Osteoblast (primary cell): ENCODE results near the gene PPP1R3E. TPM values are rescaled to one million over a fixed set of nuclear protein-coding genes. Genes with fewer than 3 reads are reported as not detected.
A peak's percentile ranks its signal among the peaks of the same experiment; 100 is the strongest.

Source experiments
- DNase-seq: peaks from one replicate; pipeline ENCODE4 v3.0.0; 2011; ENCODE audit warnings: low spot score, mixed read lengths; ENCODE audit not compliant: insufficient read length; ENCODE audit errors: missing footprints
- H2AFZ ChIP-seq: 2 replicates; pipeline ENCODE4 v1.6.0; 2011; ENCODE audit warnings: mild to moderate bottlenecking, low read length
- H3K27ac ChIP-seq: 2 replicates; pipeline ENCODE4 v1.5.1; 2011; ENCODE audit warnings: mild to moderate bottlenecking, low read depth, low read length, moderate library complexity
- H3K27me3 ChIP-seq: 2 replicates; pipeline ENCODE4 v1.6.0; 2012; ENCODE audit warnings: mild to moderate bottlenecking, control low read depth, inconsistent platforms, low read length, moderate library complexity; ENCODE audit not compliant: insufficient read depth
- H3K36me3 ChIP-seq: 2 replicates; pipeline ENCODE4 v1.5.1; 2011; ENCODE audit warnings: mild to moderate bottlenecking, low read length, control low read depth, moderate library complexity; ENCODE audit not compliant: insufficient read depth
- H3K4me1 ChIP-seq: 2 replicates; pipeline ENCODE4 v1.5.1; 2011; ENCODE audit warnings: mild to moderate bottlenecking, low read length, control low read depth, moderate library complexity; ENCODE audit not compliant: insufficient read depth
- H3K4me2 ChIP-seq: 2 replicates; pipeline ENCODE4 v1.6.0; 2011; ENCODE audit warnings: mild to moderate bottlenecking, low read length; ENCODE audit not compliant: insufficient read depth
- H3K4me3 ChIP-seq: fragments of 200-600 bp; sonication (generic); 3 replicates; pipeline ENCODE4 v1.5.1; 2012; ENCODE audit warnings: mild to moderate bottlenecking, low read length, inconsistent platforms; ENCODE audit not compliant: insufficient read depth
- H3K79me2 ChIP-seq: 2 replicates; pipeline ENCODE4 v1.6.0; 2012; ENCODE audit warnings: mild to moderate bottlenecking, low read length, control low read depth, inconsistent platforms; ENCODE audit not compliant: insufficient read depth
- H3K9me3 ChIP-seq: 2 replicates; pipeline ENCODE4 v1.5.1; 2011; ENCODE audit warnings: low read depth, low read length, control low read depth
- H4K20me1 ChIP-seq: 2 replicates; pipeline ENCODE4 v1.6.0; 2012; ENCODE audit warnings: mild to moderate bottlenecking, low read length, control low read depth; ENCODE audit not compliant: insufficient read depth
- total RNA-seq: library from RNA; depleted of rRNA; stranded (reverse); fragments of >200 nt; gene quantifications from 2 replicates; pipeline ENCODE4 v1.2.3, GENCODE V29; 2012
- TF ChIP-seq, protein P1 (sequence below): IDR thresholded peaks from 2 replicates; pipeline ENCODE4 v1.5.1; 2011; ENCODE audit warnings: mild to moderate bottlenecking, low read depth, low read length, moderate library complexity; ENCODE audit errors: extremely low read depth

The PPP1R3E gene
- total RNA-seq, 1 donor: 7.6 TPM

DNA sequence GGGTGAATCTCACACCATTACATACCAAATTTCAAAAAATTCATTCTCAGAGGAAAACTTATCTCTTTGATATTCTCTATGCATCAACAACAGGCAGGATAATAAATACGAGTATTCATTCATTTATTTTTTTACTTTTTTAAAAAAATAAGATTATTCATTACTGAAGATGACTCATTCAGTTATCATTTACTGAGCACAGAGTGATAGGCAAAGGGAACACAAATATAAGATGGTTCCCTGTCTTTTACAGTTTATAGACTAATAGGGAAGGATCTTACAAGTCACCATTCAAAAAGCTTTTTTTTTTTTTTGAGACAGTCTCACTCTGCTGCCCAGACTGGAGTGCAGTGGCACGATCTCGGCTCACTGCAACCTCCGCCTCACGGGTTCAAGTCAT is 13.6 kb upstream of the PPP1R3E start:
- Histone ChIP-seq H3K27me3 (no peaks in the 10 kb centered on the region), H3K4me1 (no peaks in the 10 kb centered on the region), H3K4me3 (no peak overlapping the region), H2AFZ (no peak overlapping the region), H4K20me1 (peaks cover under 1% of the 10 kb centered on the region), H3K27ac (no peak overlapping the region), H3K36me3 (peaks cover 45% of the 10 kb centered on the region), H3K79me2 (peaks cover 36% of the 10 kb centered on the region), H3K4me2 (no peak overlapping the region), H3K9me3 (no peaks in the 10 kb centered on the region)
- no peak for DNase-seq
- TF ChIP-seq, protein P1, sequence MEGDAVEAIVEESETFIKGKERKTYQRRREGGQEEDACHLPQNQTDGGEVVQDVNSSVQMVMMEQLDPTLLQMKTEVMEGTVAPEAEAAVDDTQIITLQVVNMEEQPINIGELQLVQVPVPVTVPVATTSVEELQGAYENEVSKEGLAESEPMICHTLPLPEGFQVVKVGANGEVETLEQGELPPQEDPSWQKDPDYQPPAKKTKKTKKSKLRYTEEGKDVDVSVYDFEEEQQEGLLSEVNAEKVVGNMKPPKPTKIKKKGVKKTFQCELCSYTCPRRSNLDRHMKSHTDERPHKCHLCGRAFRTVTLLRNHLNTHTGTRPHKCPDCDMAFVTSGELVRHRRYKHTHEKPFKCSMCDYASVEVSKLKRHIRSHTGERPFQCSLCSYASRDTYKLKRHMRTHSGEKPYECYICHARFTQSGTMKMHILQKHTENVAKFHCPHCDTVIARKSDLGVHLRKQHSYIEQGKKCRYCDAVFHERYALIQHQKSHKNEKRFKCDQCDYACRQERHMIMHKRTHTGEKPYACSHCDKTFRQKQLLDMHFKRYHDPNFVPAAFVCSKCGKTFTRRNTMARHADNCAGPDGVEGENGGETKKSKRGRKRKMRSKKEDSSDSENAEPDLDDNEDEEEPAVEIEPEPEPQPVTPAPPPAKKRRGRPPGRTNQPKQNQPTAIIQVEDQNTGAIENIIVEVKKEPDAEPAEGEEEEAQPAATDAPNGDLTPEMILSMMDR: no peak

DNA sequence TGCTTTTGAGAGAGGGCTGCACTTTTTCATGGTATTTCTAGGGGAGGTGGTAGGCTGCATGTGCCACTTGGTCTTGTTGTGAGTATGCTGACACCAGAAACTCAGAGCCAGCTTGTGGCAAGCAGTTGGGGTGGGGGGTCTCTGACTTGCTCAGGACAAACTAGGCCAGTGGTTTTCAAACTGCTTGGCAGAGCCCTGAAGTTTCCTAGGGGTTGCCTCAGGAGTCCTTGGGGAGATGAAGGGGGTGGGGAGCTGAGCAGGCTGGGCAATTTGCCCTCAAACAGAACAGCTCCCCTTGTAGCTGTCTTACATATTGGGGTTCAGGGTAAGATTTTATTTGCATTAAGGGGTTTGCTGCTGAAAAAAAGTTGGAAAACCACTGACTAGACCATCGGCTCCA is 7.9 kb upstream of the PPP1R3E start:
- H3K4me3 ChIP-seq: no peak overlapping the region
- no peak overlapping the region for H3K27ac ChIP-seq
- H3K4me2 ChIP-seq: peak overlapping the region; percentile 4
- H3K4me1 ChIP-seq: peaks cover 39% of the 10 kb centered on the region
- no peaks in the 10 kb centered on the region for H3K27me3 ChIP-seq
- H3K9me3 ChIP-seq: no peaks in the 10 kb centered on the region
- peaks cover 46% of the 10 kb centered on the region for H3K36me3 ChIP-seq
- no peak overlapping the region for H2AFZ ChIP-seq
- DNase-seq: no peak
- H4K20me1 ChIP-seq: peaks cover 38% of the 10 kb centered on the region
- TF ChIP-seq, protein P1: no peak
- H3K79me2 ChIP-seq: peaks cover 71% of the 10 kb centered on the region

DNA sequence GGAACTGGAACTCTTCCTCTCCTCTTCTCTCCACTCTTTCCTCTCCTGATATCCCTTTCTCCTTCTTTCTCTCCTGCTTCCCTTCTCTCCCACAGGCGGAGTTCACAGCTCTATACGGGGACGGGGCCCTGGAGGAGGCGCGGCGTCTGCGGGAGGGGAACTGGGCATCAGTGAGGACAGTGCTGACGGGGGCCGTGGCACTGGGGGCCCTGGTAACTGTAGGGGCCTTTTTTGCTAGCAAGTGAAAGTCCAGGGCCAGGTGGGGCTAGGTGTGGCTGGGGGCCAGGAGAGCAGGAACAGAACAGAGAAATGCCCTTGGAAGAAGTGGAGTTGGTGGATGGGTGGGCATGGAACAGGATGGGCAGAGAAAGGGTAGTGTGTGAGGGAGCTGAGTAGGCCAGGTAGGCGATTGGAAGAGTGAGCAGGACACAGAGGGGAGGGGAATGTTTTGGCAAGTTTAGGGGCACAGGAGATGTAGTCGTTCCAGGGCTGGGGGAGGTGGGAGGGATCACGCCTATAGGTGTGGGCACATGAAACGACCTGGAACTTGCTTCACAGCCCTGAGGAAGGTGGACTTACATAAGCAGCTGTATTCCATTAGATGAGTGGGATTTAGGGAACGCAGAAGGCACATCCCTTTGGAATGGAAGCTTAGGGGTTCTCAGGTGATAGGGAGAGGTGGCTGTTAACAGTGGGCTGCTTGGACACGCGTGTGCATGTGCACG is 6.2 kb upstream of the PPP1R3E start:
- H3K27me3 ChIP-seq: no peaks in the 10 kb centered on the region
- no peak overlapping the region for H2AFZ ChIP-seq
- H3K27ac ChIP-seq: no peak overlapping the region
- peaks cover 42% of the 10 kb centered on the region for H3K36me3 ChIP-seq
- peaks cover 66% of the 10 kb centered on the region for H3K79me2 ChIP-seq
- peak overlapping the region; percentile 82 for H3K4me2 ChIP-seq
- peaks cover 38% of the 10 kb centered on the region for H4K20me1 ChIP-seq
- H3K4me1 ChIP-seq: peaks cover 39% of the 10 kb centered on the region
- TF ChIP-seq, protein P1: no peak
- no peak for DNase-seq
- H3K9me3 ChIP-seq: no peaks in the 10 kb centered on the region
- peak overlapping the region; percentile 81 for H3K4me3 ChIP-seq

DNA sequence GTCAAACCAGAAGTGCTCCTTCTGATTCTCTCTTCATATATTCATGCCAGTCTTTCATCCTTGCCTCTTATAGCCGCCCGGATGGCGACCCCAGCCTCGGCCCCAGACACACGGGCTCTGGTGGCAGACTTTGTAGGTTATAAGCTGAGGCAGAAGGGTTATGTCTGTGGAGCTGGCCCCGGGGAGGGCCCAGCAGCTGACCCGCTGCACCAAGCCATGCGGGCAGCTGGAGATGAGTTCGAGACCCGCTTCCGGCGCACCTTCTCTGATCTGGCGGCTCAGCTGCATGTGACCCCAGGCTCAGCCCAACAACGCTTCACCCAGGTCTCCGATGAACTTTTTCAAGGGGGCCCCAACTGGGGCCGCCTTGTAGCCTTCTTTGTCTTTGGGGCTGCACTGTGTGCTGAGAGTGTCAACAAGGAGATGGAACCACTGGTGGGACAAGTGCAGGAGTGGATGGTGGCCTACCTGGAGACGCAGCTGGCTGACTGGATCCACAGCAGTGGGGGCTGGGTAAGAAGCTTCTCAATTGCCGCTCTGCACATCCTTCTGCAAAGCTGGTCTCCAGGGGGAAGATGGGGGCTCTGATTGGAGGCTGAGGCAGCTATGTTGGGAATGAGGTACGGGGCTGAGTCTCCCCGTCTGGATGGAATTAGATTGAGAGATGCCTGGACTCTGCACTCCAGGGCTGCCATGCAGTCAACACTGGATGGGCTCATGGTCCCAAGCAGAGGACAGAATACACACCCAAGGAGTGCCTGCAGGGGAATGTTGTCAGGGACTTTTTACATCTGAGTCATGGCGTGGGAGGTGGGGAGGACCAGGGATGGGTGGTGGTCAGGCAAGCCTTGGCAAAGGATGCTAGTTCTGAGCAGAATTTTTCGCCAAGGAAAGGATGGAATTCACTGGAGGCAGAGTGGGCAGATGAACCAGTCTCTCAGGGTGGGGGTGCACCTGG is 5.3 kb upstream of the PPP1R3E start:
- TF ChIP-seq, protein P1: no peak
- H3K4me1 ChIP-seq: peaks cover 40% of the 10 kb centered on the region
- DNase-seq: no peak
- peaks cover 38% of the 10 kb centered on the region for H3K36me3 ChIP-seq
- H3K79me2 ChIP-seq: peaks cover 61% of the 10 kb centered on the region
- peak overlapping the region; percentile 81 for H3K4me3 ChIP-seq
- H4K20me1 ChIP-seq: peaks cover 38% of the 10 kb centered on the region
- H2AFZ ChIP-seq: no peak overlapping the region
- peak overlapping the region; percentile 82 for H3K4me2 ChIP-seq
- peak overlapping the region; percentile 89 for H3K27ac ChIP-seq
- H3K27me3 ChIP-seq: no peaks in the 10 kb centered on the region
- no peaks in the 10 kb centered on the region for H3K9me3 ChIP-seq
